ENCODE measurements around the gene TNNC2. TPM values are rescaled to one million over a fixed set of nuclear protein-coding genes. Genes with fewer than 3 reads are reported as not detected.

TNNC2 gene
- polyA plus RNA-seq, 1 of the 3 experiments (the other 2 are of a cell fraction): 1.1 TPM

DNA sequence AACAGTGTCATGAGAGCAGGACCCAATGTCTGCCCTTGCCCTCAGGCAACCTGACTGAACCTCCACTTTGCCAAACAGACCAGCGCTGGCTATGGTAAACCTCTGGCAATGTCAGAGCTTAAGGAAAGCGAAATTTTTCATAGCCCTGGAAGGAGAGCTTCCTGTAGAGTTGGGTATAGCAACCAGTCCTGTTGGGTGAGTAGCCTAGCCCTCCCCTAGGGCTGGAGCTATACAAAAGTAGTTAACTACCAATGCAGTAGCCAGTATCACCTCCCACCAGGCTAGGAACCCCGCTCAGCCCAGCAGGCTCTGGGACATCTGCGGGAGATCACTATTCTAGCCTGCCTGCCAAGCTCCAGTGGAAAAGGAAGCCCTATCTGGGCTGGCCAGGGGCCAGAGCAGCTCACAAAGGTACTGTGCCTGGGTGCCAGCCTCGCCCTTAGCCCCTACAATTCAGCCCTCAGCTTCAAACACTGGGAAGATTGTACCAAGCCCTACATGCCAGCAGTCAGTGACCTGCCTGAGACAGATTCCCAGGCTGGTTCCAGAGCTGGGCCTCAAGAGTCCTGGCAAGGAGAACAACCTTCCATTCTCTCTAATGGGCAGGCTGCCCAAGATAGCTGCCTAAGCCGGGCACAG lies 43.3 kb downstream of the TNNC2 start:
- 81% methylated on average over 3 of the region's 6 CpGs for WGBS (ENCODE audit: low lambda C conversion rate)
- POLR2A ChIA-PET: no interaction called here

DNA sequence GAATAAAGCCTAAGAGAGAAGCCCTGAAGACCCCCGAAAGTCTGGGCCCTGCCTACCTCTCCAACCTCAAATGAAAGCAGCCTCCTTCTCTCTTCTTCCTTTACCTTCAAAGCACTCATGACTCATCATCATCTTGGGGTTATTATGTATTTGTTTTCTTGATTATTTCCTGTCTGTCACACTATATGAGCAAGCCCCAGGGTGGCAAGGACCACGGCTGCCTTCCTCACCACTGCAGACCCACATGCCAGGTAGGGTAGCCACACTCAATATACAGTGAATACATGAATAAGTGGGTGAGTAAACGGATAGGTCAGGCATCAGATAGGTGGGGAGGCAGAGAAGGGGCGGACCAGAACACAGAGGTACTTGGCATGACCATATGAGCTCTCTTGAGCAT lies 44.2 kb downstream of the TNNC2 start:
- no peaks in the 10 kb centered on the region for H4K20me1 ChIP-seq (ENCODE audit: insufficient read depth)
- ChIA-PET CTCF (interaction anchor here (2.0 kb wide), 1 partner anchor 12 kb away, joined by 19 read pairs; no protein-coding TSS in a partner anchor), POLR2A (no interaction called here)
- no peak for TF ChIP-seq SIN3A (IDR thresholded peaks at IDR 0.05; ENCODE audit: borderline replicate concordance, low read depth, low read length)
- TF ChIP-seq JUND (IDR thresholded peaks at IDR 0.05): no peak
- H3F3A ChIP-seq (replicated peaks; ENCODE audit: insufficient read depth): peaks cover 35% of the 10 kb centered on the region
- H2AFZ ChIP-seq (ENCODE audit: low read depth): no peak overlapping the region
- 64% methylated on average over 4 of the region's 4 CpGs for WGBS (ENCODE audit: low lambda C conversion rate)
- H3K27ac ChIP-seq (ENCODE audit: low read depth in 2 of 2, low read length in 1 of 2): no peak overlapping the region
- H3K36me3 ChIP-seq (replicated peaks in 1 of 2; ENCODE audit: control insufficient read depth in 1 of 2, insufficient read depth in 2 of 2, low read length in 1 of 2): no peaks in the 10 kb centered on the region
- H3K4me2 ChIP-seq: no peak overlapping the region; the same call in 1 of the 2 replicates
- H3K9ac ChIP-seq: no peak overlapping the region
- no peak overlapping the region for H3K4me3 ChIP-seq (ENCODE audit: low read depth in 2 of 2, low read length in 1 of 2)
- no peaks in the 10 kb centered on the region for H3K27me3 ChIP-seq (ENCODE audit: insufficient read depth)
- no peaks in the 10 kb centered on the region for H3K9me2 ChIP-seq
- DNase-seq: no peak
- H3K4me1 ChIP-seq (ENCODE audit: control insufficient read depth in 1 of 2, insufficient read depth in 2 of 2, low read depth in 1 of 2, low read length in 1 of 2): peaks cover 0 to 34% of the 10 kb centered on the region in 2 experiments; a peak in 3 of 4 replicates
- H3K9me3 ChIP-seq: no peaks in the 10 kb centered on the region
- no peaks in the 10 kb centered on the region for H3K79me2 ChIP-seq (ENCODE audit: insufficient read depth)

More for the DNA sequence above, 43.3 kb downstream of the TNNC2 start:
- peaks cover 28% of the 10 kb centered on the region for H3F3A ChIP-seq (replicated peaks; ENCODE audit: insufficient read depth)
- no peaks in the 10 kb centered on the region for H3K9me3 ChIP-seq
- no peak overlapping the region for H2AFZ ChIP-seq (ENCODE audit: low read depth)
- no peaks in the 10 kb centered on the region for H3K27me3 ChIP-seq (ENCODE audit: insufficient read depth)
- no peaks in the 10 kb centered on the region for H3K9me2 ChIP-seq
- no peak overlapping the region for H3K4me2 ChIP-seq
- peaks cover 0 to 28% of the 10 kb centered on the region in 2 experiments; a peak in 3 of 4 replicates for H3K4me1 ChIP-seq (ENCODE audit: control insufficient read depth in 1 of 2, insufficient read depth in 2 of 2, low read depth in 1 of 2, low read length in 1 of 2)
- no peak overlapping the region for H3K4me3 ChIP-seq (ENCODE audit: low read depth in 2 of 2, low read length in 1 of 2)
- TF ChIP-seq NFIC (IDR thresholded peaks at IDR 0.05; ENCODE audit: borderline replicate concordance) (peak; percentile 30; the same call in 1 of the 2 replicates), RCOR1 (IDR thresholded peaks at IDR 0.05; ENCODE audit: low read length) (no peak)
- no peak for DNase-seq
- H3K9ac ChIP-seq: no peak overlapping the region
- H3K27ac ChIP-seq (ENCODE audit: low read depth in 2 of 2, low read length in 1 of 2): no peak overlapping the region
- H3K36me3 ChIP-seq (replicated peaks in 1 of 2; ENCODE audit: control insufficient read depth in 1 of 2, insufficient read depth in 2 of 2, low read length in 1 of 2): no peaks in the 10 kb centered on the region
- CTCF ChIA-PET: interaction anchor here (1.1 to 2.0 kb wide), 2 partner anchors 12 to 16 kb away, joined by 3 to 19 read pairs; no protein-coding TSS in a partner anchor
- no peaks in the 10 kb centered on the region for H3K79me2 ChIP-seq (ENCODE audit: insufficient read depth)
- H4K20me1 ChIP-seq (ENCODE audit: insufficient read depth): no peaks in the 10 kb centered on the region

DNA sequence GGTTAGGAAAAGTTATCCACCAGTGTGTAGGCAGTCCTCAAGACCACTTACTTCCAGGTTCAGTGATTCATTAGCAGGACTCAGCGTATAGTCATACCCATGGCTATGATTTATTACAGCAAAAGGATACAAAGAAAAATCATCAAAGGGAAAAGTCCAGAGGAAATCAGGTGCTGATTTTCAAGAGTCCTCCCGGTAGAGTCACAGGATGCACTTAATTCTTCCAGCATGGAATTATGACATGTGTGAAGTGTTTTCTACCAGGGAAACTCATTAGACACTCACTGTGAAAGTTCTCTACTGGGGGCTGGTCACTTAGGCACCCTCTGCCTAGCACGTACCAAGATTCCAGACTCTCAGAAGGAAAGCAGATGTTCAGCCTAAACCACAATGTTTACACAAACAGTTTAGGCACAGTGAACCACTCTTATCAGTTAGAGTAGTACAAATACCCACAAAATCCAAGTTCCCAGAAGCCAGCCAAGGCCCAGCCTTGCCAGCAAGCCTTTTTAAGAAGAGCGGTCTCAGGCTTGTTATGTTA lies 45.7 kb downstream of the TNNC2 start:
- Histone ChIP-seq H3K4me2 (peak overlapping the region; percentile 42), H3K79me2 (ENCODE audit: insufficient read depth) (no peaks in the 10 kb centered on the region), H3K9ac (no peak overlapping the region), H3K9me3 (no peaks in the 10 kb centered on the region), H3K27ac (ENCODE audit: low read depth in 2 of 2, low read length in 1 of 2) (peak overlapping the region in 1 of 2 experiments; percentile 91; a peak in 3 of 4 replicates), H3F3A (replicated peaks; ENCODE audit: insufficient read depth) (peaks cover 36% of the 10 kb centered on the region), H3K4me3 (ENCODE audit: low read depth in 2 of 2, low read length in 1 of 2) (no peak overlapping the region), H3K27me3 (ENCODE audit: insufficient read depth) (no peaks in the 10 kb centered on the region), H4K20me1 (ENCODE audit: insufficient read depth) (no peaks in the 10 kb centered on the region), H2AFZ (ENCODE audit: low read depth) (0 out of 2 replicates have a peak overlapping the region, but pooled peaks have one; percentile 19), H3K36me3 (replicated peaks in 1 of 2; ENCODE audit: control insufficient read depth in 1 of 2, insufficient read depth in 2 of 2, low read length in 1 of 2) (no peaks in the 10 kb centered on the region), H3K9me2 (no peaks in the 10 kb centered on the region), H3K4me1 (ENCODE audit: control insufficient read depth in 1 of 2, insufficient read depth in 2 of 2, low read depth in 1 of 2, low read length in 1 of 2) (peaks cover 0 to 36% of the 10 kb centered on the region in 2 experiments; a peak in 3 of 4 replicates)
- CTCF ChIA-PET: interaction anchor here (1.1 to 2.9 kb wide), 3 partner anchors 10 to 462 kb away, joined by 3 to 35 read pairs (median 4); partner anchors contain the start of genes DNTTIP1 and WFDC3
- 29% methylated on average over 4 of the region's 4 CpGs for WGBS (ENCODE audit: low lambda C conversion rate)
- POLR2A ChIA-PET: no interaction called here
- DNase-seq: no peak
- TF ChIP-seq SIN3A (IDR thresholded peaks at IDR 0.05; ENCODE audit: borderline replicate concordance, low read depth, low read length): no peak
- TF ChIP-seq, protein P1, sequence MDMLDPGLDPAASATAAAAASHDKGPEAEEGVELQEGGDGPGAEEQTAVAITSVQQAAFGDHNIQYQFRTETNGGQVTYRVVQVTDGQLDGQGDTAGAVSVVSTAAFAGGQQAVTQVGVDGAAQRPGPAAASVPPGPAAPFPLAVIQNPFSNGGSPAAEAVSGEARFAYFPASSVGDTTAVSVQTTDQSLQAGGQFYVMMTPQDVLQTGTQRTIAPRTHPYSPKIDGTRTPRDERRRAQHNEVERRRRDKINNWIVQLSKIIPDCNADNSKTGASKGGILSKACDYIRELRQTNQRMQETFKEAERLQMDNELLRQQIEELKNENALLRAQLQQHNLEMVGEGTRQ (IDR thresholded peaks at IDR 0.05; ENCODE audit: borderline replicate concordance, low read depth, low read length): no peak
- peak; percentile 26; the same call in 1 of the 2 replicates for TF ChIP-seq MEF2A (IDR thresholded peaks at IDR 0.05; ENCODE audit: borderline replicate concordance, low read depth)
- peak; percentile 77 for TF ChIP-seq JUND (IDR thresholded peaks at IDR 0.05)
- TF ChIP-seq MXI1 (IDR thresholded peaks at IDR 0.05; ENCODE audit: low read depth, low read length): no peak
- TF ChIP-seq, protein P2, sequence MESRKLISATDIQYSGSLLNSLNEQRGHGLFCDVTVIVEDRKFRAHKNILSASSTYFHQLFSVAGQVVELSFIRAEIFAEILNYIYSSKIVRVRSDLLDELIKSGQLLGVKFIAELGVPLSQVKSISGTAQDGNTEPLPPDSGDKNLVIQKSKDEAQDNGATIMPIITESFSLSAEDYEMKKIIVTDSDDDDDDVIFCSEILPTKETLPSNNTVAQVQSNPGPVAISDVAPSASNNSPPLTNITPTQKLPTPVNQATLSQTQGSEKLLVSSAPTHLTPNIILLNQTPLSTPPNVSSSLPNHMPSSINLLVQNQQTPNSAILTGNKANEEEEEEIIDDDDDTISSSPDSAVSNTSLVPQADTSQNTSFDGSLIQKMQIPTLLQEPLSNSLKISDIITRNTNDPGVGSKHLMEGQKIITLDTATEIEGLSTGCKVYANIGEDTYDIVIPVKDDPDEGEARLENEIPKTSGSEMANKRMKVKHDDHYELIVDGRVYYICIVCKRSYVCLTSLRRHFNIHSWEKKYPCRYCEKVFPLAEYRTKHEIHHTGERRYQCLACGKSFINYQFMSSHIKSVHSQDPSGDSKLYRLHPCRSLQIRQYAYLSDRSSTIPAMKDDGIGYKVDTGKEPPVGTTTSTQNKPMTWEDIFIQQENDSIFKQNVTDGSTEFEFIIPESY (IDR thresholded peaks at IDR 0.05; ENCODE audit: borderline replicate concordance, low read depth): 0 out of 2 replicates have a peak, but pooled peaks have one; percentile 62
- TF ChIP-seq, protein P3, sequence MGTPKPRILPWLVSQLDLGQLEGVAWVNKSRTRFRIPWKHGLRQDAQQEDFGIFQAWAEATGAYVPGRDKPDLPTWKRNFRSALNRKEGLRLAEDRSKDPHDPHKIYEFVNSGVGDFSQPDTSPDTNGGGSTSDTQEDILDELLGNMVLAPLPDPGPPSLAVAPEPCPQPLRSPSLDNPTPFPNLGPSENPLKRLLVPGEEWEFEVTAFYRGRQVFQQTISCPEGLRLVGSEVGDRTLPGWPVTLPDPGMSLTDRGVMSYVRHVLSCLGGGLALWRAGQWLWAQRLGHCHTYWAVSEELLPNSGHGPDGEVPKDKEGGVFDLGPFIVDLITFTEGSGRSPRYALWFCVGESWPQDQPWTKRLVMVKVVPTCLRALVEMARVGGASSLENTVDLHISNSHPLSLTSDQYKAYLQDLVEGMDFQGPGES (IDR thresholded peaks at IDR 0.05; ENCODE audit: low read depth, low read length): no peak
- TF ChIP-seq RAD21 (IDR thresholded peaks at IDR 0.05; ENCODE audit: low read length): no peak
- peak; percentile 55; the same call in 1 of the 2 replicates for TF ChIP-seq TEAD4 (IDR thresholded peaks at IDR 0.05; ENCODE audit: borderline replicate concordance, insufficient read depth)
- no peak for TF ChIP-seq TAF1 (IDR thresholded peaks at IDR 0.05; ENCODE audit: borderline replicate concordance, low read depth, low read length)
- TF ChIP-seq ELF1 (IDR thresholded peaks at IDR 0.05): no peak; the same call in 1 of the 2 replicates
- TF ChIP-seq FOSL2 (IDR thresholded peaks at IDR 0.05; ENCODE audit: borderline replicate concordance, low read depth): peak; percentile 90
- TF ChIP-seq SMC3 (IDR thresholded peaks at IDR 0.05; ENCODE audit: low read depth, low read length): no peak
- no peak for TF ChIP-seq RCOR1 (IDR thresholded peaks at IDR 0.05; ENCODE audit: low read length)
- TF ChIP-seq GATA2 (CRISPR knock-in tag; IDR thresholded peaks at IDR 0.05): no peak
- peak; percentile 73 for TF ChIP-seq NFIC (IDR thresholded peaks at IDR 0.05; ENCODE audit: borderline replicate concordance)

Measured in SK-N-SH (cell line).